ENCODE results near the gene TAF8.

DNA sequence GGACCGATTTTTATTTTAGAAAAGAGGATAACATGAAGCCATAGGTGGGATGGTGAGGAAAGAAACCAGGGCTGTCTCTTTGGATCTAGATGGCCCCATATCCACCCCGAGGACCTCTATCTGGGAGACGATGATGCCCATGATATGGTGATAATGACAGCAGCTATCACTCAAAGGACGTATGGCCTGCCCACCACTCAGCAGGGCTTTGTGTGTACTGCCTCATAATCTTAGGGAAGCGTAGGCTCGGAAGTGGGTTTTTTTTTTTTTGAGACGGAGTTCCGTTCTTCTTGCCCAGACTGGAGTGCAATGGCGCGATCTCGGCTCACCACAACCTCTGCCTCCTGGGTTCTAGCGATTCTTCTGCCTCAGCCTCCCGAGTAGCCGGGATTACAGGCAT is 8.2 kb upstream of the TAF8 start:
- TF ChIP-seq CTCF (conservative IDR thresholded peaks at IDR 0.05 in 1 of 2, IDR thresholded peaks at IDR 0.05 in 1 of 2; ENCODE audit: extremely low read depth in 1 of 2, insufficient read depth in 1 of 2, low read depth in 1 of 2, low read length in 2 of 2) = no peak
- no peak for TF ChIP-seq EZH2 (IDR thresholded peaks at IDR 0.05; ENCODE audit: borderline replicate concordance, low read length)

All from mammary epithelial cell (primary cell).